Activated CD8-positive, alpha-beta memory T cell treated with anti-CD3 and anti-CD28 coated beads for 24 hours (primary cell): ENCODE data around the gene RPS19.

ENCODE experiments used
- DNase-seq: peaks from one replicate; pipeline ENCODE4 v3.0.0-alpha.2; 2020

The RPS19 gene

DNA sequence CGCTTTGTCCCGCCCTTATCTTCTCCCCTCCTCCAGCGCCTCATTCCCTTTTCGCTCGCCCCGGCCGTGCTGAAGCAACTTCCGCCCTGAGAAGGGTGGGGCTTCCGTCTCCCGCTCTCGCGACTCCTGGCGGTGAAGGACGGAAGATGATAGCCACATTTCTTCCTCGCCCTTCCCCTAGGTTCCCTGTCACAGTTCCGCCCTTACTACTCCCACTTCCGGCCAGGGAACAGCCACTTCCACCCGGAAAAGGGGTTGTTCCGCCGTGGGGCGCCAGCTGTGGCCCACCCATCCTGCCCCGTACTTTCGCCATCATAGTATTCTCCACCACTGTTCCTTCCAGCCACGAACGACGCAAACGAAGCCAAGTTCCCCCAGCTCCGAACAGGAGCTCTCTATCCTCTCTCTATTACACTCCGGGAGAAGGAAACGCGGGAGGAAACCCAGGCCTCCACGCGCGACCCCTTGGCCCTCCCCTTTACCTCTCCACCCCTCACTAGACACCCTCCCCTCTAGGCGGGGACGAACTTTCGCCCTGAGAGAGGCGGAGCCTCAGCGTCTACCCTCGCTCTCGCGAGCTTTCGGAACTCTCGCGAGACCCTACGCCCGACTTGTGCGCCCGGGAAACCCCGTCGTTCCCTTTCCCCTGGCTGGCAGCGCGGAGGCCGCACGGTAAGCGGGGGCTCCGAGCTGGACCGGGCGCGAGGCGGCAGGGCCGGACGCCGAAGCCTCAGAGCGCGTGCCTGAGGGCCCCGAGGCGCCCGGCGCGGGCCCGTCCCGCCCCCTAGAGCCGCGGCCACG, at the start of gene RPS19:
RPS19 (plus strand) TSS at position 638 of the 801 bp plus-strand sequence. CDS start 520 bp downstream, outside the sequence.
- DNase-seq: peak; percentile 99

DNA sequence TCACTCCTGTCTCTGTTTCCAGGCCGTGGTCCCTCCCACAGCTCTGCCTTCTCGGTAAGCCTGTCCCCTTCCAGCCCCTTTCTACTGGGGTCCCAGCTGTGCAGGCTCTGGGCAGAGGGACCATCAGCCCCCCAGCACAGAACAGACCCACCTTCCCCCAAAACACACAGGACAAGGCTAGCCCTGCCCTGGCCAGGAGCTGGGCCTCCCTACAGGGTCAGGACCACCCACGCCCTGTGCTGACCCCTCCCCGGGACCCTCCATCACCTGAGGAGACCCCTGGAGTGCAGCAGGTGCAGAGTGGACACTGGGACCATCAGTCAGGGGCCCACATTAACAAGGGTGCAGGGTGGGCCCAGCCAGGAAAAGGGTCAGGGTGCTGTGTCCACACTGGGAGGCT, 49.8 kb upstream of the RPS19 start:
- no peak for DNase-seq

DNA sequence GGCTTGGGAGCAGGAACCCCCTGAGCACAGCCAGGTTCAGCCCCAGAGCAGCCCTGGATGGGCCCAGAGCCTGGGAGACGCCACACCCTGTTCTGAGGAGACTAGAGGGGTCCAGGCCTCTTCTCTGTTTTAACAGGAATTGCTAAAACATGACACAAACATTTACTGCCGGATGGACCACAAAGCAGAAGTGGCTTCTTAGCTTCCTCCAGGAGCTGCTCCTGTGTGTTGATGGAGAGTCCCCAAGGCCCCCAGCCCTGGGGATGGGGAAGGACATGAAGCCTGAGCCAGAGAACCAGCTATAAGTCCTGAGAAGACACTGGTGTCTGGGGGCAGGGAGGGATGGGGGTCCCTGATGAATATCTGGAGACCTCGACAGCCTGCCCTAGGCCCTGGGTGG, 49.0 kb upstream of the RPS19 start:
- DNase-seq: no peak

DNA sequence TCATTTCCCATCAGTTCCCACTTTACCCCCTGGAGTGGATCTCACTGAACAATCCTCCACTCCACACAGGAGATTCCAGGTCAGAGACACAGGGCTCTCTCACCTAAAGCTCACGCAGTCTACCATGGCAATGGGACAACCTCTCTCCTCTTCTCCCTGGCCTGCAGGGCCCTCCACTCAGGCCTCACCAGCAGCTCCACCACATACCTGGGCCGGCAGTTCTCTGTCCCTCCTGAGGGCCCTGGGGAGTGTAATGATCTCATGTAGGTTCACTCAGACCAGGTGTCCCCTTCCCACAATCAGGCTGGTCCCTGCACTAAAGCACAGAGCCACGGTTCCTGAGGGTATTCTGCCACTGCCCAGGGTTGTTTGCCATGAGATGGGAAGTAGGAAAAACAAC, 48.1 kb upstream of the RPS19 start:
- no peak for DNase-seq

DNA sequence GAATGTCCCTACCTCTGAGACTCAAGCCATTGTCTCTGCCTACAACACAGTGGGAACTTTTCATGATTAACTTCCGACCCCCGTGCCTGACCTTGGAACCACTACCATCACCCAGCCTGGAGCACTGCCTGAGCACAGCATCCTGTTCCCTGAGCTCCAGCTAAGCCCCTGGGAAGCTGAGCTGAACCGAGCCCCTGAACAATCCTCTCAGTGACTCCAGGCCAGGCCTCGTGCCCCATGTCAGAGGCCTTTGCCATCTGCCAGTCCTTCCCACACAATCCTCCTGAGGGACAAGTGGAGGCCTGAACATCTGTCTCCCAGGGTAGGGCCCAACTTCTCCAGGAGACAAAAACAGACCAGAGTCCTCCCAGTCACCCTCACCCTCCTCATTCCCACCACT, 46.1 kb upstream of the RPS19 start:
- no peak for DNase-seq

DNA sequence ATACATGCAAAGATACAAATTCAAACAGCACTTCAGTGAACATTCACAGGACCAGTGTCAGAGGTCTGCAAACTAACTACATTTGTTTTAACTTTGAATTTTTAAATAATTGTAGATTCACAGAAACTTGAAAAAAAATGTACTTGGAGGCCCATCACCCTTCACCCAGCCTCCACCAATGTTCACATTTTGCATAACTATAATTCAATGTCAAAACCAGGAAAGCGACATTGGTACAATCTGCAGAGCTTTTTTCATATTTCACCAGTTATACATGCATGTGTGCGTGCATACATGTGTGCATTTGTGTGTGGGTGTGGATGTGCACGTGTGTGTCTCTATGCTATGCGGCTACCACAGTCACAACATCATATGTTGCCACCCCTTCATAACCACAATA, 44.8 kb upstream of the RPS19 start:
- DNase-seq: no peak

DNA sequence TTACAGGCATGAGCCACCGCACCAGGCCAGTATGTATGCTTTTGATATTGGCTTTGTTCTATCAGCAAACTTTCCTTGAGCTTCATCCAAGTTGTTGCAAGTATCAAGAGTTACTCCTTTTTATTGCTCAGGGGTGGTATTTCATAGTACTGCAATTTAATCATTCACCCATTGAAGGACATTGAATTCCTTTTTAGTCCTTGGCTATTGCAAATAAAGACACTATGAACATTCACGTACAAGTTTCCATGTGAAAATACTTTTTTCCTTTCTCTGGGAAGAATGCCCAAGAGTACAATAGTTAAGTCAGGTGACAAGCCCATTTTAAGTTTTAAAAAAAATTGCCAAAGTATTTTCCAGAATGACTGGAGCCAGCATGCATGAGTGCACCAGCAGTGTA, 43.3 kb upstream of the RPS19 start:
- no peak for DNase-seq

DNA sequence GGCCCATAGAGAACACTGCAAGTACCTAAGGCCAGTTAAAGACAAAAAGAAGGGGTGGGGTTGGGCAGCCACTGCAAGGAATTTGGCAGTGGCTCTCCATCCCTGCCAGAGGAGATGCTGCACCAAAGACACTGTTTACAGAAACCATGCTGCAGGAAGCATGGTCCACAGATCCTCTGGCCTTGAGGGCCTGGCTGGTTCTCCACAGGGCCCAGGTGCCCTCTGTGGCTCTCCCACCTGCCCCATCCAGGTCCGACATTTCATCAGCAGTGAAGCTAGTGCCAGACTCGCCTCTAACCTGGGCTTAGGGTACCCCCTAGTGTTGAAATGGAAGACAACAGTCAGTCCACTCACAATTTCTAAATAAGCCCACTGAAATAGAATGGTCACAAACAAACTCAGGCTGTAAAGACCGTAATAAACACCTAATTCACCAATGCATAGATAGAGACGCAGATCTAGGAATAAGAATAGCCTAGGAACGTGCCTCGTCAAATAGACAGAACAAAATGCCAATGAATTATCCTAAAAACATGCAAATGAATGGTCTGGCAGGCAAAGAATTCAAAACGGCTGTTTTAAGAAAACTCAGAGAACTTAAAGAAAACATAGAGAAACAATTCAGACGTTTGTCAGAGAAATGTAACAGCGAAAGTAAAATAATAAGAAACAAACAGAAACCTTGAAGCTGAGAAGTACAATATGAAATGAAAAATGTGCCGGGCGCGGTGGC, 38.9 kb upstream of the RPS19 start:
- DNase-seq: peak; percentile 72

DNA sequence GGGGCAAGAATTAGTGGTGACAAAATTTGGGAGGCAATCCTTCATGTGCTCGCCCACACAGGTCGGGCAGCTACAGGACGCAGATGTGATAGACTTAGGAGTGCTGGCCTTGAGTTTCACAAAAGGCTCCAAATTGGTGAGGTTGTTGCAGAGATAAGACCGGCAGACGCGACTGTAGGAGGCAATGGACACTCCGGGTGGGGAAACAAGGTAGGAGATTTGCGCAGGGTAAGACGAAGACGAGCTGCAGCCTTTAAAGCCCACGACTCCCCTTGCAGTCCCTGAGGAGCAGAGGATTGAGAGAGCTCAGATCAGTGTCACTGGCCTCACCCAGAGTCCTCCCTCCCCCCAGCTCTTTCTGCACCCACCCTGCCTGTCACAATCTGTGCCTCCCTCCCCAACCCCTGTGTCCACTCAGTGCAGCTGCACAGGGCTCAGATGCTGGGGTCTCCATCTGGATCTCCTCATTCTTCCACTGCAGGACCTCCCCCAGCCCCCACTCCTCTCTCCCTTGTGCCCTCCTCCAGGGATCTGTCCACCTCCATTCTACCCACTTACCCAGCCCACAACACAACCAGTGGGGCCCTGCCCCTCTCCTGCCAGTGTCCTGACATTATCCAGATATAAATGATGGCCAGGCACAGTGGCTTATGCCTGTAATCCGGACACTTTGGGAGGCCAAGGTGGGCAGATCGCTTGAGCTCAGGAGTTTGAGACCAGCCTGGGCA, 21.9 kb upstream of the RPS19 start:
- no peak for DNase-seq

DNA sequence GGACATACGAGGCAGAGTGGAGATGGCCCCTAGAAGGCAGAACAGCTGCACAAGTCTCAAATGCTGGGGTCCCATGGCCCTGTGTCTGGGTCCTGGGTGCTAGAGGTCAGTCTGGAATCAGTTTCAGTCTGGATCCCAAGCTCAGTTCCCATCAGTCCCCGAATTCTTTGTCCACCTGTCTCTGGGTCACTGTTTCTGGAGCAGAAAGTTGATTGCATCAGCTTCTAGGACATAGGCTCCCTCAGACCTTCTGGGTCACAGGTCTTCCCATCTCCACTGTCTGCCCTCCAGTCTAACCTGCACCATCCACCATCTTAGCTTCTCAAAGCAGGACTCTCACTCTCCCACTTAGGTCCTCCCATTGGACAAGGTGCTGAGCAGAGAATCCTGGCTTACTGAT, 20.8 kb upstream of the RPS19 start:
- DNase-seq: no peak

DNA sequence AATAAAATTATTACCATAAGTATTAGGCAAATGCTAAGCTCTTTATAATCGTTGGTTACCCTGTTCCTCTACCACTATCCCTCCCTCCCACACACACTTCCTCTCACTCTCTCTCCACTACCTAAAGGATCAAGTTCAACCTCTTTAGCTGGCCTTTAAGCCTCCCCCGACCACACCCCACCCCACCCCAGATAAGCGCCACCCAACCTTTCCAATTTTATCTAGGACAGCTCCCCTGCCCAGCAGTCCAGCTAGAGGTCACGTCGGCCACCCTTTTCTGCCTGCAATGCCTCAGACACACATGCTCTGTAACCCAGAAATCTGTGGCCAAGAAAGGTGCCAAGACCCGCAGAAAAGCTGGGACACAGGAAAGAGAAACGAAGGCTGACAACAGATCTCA, 16.7 kb upstream of the RPS19 start:
- DNase-seq: no peak

DNA sequence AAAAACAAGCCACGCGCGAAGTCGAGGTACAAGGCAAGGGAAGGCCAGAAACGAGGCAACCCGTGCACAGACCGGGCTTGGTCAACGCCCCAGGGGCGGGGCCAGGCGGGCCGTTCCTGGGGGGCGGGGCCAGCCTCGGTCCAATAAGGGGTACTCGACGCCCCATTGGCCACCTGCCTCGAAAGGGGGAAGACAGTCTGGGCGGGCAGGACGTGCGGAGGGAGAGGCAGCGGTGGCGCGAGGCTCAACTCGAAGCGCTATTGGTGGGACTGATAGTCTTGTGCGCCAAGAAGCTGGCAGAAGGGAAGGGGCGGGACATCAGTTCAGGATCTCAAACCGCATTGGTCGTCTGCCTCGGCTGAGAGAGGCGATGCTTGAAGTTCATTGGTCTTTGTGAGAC, 15.5 kb upstream of the RPS19 start, which contains the start of gene LYPD4:
LYPD4 (minus strand) TSS at position 83 of the 400 bp plus-strand sequence. CDS start 5,398 bp downstream, outside the sequence.
- no peak for DNase-seq

DNA sequence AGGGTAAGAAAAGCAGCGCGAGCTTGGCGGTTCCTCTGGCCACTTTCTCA, 15.2 kb upstream of the RPS19 start, which contains the start of gene DMRTC2:
DMRTC2 (plus strand) TSS at position 42 of the 50 bp plus-strand sequence. CDS start 2,387 bp downstream, outside the sequence.
- no peak for DNase-seq

DNA sequence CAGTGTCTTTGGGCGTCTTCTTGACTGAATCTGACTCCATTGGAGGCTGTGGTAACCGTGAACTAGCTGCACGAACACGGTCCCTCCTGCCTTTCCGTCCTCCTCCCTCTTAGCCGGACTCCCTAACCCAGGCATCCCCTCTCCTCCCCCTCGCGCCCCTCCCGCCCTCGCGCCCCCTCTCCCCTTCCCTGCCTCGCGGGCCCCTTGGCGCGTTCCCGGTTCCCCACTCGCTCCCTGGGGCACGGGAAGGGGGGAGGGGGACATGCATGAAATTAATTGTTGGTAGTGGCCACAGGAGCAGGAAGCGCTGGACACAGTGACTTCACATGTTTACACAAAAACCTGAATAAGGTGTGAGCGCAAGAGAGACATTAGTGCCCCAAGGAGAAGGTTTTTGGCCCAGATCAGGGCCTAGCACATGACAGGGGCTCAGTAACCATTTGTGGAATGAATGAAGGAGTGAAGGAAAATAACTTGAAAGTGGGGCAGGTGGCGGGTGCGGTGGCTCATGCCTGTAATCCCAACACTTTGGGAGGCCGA, 14.9 kb upstream of the RPS19 start:
- DNase-seq: no peak

DNA sequence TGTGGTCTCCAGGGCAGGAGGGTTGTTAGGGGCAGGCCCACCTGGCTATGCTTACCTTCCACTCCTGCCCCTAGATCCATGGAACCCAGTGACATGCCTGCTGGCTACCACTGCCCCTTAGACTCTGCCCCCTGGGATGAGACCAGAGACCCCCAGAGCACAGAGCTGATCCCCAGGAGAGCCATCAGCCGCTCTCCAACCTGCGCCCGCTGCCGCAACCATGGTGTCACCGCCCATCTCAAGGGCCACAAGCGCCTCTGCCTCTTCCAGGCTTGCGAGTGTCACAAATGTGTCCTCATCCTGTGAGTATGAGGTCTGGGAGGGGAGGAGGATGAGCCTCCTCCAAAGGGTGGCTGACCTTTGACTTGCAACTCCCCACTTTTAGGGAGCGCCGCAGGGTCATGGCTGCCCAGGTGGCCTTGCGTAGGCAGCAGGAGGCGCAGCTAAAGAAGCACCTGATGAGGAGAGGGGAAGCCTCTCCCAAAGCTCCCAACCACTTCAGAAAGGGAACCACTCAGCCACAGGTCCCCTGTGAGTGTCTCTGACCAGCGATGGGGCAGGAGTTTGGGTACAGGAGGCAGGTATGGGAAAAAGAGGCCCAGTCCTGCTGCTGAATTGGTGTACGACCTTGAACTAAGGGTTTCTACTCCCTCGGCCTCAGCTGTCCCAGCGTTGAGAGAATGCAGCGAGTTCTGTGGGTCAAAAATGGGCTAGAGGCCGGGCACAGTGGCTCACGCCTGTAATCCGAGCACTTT, 12.5 kb upstream of the RPS19 start:
- DNase-seq: no peak

DNA sequence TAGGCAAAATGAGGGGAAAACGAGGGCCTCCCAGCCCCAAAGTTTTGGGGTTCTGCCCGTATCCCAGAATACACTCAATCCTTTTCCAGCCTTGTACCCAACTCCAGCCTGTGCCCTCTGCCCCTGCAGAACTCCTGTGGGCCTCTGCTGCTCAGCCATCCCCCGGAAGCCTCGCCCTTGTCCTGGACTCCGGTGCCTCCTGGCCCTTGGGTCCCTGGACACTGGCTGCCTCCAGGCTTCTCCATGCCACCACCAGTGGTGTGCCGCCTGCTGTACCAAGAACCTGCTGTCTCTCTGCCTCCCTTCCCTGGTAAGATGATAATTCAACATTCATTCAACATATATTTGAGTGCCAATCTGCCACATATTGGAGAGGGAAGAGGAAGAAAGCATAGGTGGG, 11.4 kb upstream of the RPS19 start:
- DNase-seq: no peak

DNA sequence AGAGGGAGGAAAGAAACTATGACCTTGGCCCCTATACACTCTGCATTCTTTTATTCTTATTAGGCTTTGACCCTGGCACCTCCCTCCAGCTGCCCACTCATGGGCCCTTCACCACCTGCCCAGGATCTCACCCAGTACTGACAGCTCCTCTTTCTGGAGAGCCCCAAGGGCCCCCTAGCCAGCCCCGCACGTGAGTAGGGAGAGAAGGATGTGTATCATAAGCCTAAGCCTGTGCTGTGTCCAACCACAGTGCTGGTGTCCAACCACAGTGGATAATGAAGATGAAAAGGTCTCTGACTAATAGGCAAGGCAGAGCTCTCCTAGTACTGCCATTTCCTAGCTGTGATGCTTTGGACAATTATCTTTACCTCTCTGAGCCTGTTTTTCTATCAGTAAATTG, 11.0 kb upstream of the RPS19 start:
- DNase-seq: no peak

DNA sequence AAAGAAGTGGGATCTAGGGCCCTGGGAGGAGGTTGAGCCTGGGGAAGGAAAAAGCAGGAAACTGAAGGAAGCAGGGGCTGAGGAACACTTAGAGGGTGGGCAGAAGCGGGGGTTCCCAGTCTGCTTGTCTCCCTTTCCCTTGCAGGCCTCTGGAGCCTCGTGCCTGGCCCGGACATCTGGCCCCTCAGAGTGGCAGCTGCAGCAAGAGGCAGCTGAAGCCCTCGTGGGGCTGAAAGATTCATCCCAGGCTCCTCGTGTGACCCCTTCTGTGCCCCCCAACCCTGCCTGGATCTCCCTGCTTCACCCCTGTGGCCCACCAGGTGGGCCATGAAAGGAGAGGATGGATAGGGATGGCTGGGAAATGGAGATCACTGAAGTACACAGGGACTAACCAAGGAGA, 9.7 kb upstream of the RPS19 start:
- DNase-seq: no peak

DNA sequence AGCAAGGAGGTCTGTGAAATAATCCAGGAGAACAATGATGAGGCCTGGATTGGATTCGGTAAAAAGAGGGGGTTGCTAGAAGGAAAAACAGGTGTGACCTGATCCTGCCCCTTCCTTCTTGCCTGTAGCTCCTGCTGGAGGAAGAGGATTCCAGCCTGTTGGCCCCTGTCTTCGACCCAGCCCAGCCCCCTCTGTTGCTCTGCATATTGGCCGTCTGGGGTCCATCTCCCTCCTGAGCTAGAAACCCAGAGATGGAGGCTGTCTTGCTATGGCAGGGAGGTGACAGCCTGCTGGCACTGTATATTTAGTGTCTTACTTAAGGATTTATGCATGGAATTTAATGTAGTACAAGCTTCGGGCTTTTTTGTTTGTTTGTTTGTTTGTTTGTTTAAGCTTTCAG, 8.6 kb upstream of the RPS19 start:
- no peak for DNase-seq

DNA sequence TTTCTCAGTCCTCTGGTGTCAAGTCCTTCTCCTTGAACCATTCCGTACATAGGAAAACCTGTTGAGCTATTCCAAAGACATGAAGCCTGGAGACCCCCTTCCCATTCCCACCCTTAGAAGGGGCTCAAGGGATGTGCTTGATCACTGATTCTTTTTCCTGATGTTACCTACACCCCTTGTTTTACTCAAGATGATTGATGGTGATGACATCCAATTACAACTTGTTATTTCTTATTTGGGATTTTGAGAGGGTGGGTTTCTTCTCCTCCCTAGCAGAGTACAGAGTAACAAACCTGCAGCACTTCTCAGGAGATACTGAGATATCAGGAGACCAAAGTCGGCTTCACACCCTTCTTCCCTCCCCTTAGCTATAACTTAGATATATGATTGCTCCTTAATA, 6.7 kb upstream of the RPS19 start:
- DNase-seq: no peak

DNA sequence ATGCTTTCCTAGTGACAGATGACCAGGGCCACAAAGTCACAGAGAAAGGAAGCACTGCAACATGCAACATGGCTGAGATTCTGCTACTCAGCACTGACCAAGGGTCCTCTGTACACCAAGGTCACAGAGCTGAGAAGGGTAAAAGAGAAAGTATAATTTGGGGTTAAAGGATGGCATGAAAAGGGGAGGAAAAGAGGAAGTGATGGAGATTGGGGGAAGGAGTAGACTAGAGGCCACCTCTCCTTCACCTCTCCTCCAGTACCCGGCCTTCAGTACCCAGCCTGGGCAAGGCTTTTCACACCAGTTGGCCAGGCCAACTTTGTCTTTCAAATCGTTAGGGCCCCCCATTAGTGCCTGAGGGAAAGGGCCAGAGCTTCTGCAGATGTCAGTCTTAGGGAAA, 6.3 kb upstream of the RPS19 start:
- no peak for DNase-seq

DNA sequence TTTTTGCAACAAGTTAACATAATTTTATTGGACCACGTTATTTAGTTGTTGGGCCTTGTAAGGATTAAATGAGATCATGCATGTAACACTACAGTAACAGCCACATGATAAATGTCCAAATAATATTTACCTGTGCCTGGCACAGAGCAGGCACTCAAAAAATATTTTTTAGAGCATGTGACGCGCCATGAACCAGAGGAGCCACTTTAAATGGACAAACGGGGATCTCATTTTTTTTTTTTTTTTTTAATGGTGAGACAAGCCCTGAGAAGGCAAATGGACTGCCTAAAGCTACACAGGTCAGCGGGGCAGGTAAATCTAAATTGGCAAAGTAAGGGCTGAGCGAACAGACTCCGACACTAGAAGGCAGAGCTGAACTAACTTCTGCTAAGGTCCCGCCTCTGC, 840 bp upstream of the RPS19 start:
- no peak for DNase-seq

DNA sequence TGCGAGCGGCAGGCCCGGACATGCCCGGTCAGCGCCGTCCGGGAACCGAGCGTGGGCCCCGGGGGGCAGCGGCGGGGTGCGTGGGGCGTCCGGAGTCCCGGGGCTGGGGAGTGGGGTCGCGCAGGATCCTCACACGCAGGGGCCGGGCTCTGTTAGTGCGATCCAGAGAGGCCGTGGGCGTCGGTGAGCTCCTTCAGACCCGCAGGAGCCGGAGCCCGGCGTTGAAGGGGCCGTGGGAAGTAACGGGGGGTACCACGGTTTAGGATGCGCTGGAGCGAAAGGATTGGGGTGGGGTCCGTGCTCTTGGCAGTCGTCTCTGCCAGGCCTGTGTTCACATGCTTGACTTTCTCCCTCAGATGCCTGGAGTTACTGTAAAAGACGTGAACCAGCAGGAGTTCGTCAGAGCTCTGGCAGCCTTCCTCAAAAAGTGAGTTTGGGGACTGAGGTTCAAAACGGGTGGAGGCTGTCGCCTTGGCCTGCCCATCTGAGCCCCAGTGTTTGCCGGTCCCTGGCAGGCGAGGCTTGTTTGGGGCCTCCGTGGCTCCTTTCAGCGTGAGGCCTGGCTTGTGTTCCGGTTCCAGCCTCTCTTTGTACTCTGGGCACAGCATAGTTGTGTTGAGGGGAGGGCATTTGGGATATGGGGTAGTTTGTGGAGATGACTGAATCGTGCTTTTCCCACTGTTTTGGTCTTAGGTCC, 512 bp downstream of the RPS19 start:
- DNase-seq: no peak
